ENCODE measurements around the gene CCNG2. TPM values are rescaled to one million over a fixed set of nuclear protein-coding genes. Genes with fewer than 3 reads are reported as not detected.

The CCNG2 gene
- total and polyA plus RNA-seq, 2 of the 4 experiments (the other 2 are of a cell fraction): 11.3 to 14.9 TPM

DNA sequence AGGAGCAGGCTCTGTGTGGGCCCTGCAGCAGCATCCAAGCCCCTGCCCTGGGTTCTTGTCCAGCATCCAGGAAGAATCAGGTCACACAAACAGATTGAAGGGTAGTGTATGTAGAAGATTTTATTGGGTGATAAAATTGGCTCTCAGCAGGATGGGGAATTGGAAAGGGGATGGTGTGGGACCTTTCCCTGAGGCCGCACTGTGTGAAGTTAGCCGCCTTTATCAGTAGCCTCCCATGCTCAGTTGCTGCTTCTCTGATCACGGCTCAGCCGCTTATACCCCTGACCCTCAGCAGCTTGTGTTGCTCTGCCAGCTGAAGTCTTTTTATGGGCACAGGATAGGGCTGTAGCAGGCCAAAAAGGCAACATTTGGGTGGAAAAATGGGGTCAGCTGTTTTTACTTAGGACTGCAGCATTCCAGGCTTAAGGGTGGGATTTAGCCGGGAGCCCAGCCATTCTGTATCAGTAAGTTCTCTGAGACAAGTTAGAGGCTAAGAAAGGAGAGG lies 35.2 kb upstream of the CCNG2 start:
- dilution Hi-C loops (cut with HindIII; ENCODE audit: low sequenced_read_pairs, unreplicated experiment): no loop called here
- no peaks in the 10 kb centered on the region for H3K36me3 ChIP-seq (ENCODE audit: control insufficient read depth, insufficient read depth, low read length)
- no TSS peak for BruUV-seq (replicated peaks)

More for the DNA sequence above, 35.2 kb upstream of the CCNG2 start:
- in situ Hi-C loops (cut with MboI; ENCODE audit: low sequenced_read_pairs): no loop called here
- no peaks in the 10 kb centered on the region for H3K4me1 ChIP-seq (ENCODE audit: control insufficient read depth, insufficient read depth, low read length)
- H3K9me1 ChIP-seq (ENCODE audit: insufficient read depth, low read length): no peaks in the 10 kb centered on the region
- POLR2A ChIA-PET (ENCODE audit: unreplicated experiment): no interaction called here
- H2BK15ac ChIP-seq (ENCODE audit: low read depth, low read length): no peak overlapping the region
- H3K14ac ChIP-seq (replicated peaks; ENCODE audit: low read depth, low read length): no peak overlapping the region
- peaks cover 36% of the 10 kb centered on the region for H3K27me3 ChIP-seq (ENCODE audit: control insufficient read depth, insufficient read depth, low read length)
- no peak overlapping the region for H2AFZ ChIP-seq (replicated peaks; ENCODE audit: low read length, poor library complexity)
- no peaks in the 10 kb centered on the region for H3K9me3 ChIP-seq (ENCODE audit: control insufficient read depth, insufficient read depth, low read length)
- no peak overlapping the region for H3K4me2 ChIP-seq (ENCODE audit: low read depth, low read length)
- H2BK120ac ChIP-seq (ENCODE audit: low read depth, low read length): no peak overlapping the region
- no peak overlapping the region for H4K8ac ChIP-seq (ENCODE audit: low read depth in 2 of 2, low read length in 2 of 2)
- DNase-seq (no peak), ATAC-seq (ENCODE audit: low read depth) (no peak)
- no peaks in the 10 kb centered on the region for H3K79me1 ChIP-seq (ENCODE audit: low read depth in 1 of 2, low read length in 2 of 2)
- H4K91ac ChIP-seq (ENCODE audit: insufficient read depth, low read depth, low read length): no peak overlapping the region
- no peak overlapping the region for H3K23ac ChIP-seq (ENCODE audit: low read depth, low read length)
- no peak overlapping the region for H2BK20ac ChIP-seq (ENCODE audit: low read depth, low read length)
- WGBS, 2 experiments (ENCODE audit: extremely low coverage in 2 of 2, insufficient read length in 1 of 2): 59% methylated on average over 3 of the region's 5 CpGs; no CpG with 5 or more reads in 1 of the 2 experiments
- H3K9ac ChIP-seq (ENCODE audit: low read depth, low read length): no peak overlapping the region
- no peak overlapping the region for H2BK5ac ChIP-seq (ENCODE audit: low read depth, low read length, poor library complexity, severe bottlenecking)
- intact Hi-C loops (cut with micrococcal nuclease): no loop called here
- H3K4ac ChIP-seq (ENCODE audit: low read depth, low read length): no peak overlapping the region
- TF ChIP-seq RAD21 (IDR thresholded peaks at IDR 0.05; ENCODE audit: low read length): no peak
- no peak for TF ChIP-seq BHLHE40 (IDR thresholded peaks at IDR 0.05; ENCODE audit: low read depth, low read length)
- no peak for TF ChIP-seq FOS (IDR thresholded peaks at IDR 0.05; ENCODE audit: low read depth, low read length)
- no peak for TF ChIP-seq RCOR1 (IDR thresholded peaks at IDR 0.05; ENCODE audit: insufficient replicate concordance, low read length)
- TF ChIP-seq, protein P1, sequence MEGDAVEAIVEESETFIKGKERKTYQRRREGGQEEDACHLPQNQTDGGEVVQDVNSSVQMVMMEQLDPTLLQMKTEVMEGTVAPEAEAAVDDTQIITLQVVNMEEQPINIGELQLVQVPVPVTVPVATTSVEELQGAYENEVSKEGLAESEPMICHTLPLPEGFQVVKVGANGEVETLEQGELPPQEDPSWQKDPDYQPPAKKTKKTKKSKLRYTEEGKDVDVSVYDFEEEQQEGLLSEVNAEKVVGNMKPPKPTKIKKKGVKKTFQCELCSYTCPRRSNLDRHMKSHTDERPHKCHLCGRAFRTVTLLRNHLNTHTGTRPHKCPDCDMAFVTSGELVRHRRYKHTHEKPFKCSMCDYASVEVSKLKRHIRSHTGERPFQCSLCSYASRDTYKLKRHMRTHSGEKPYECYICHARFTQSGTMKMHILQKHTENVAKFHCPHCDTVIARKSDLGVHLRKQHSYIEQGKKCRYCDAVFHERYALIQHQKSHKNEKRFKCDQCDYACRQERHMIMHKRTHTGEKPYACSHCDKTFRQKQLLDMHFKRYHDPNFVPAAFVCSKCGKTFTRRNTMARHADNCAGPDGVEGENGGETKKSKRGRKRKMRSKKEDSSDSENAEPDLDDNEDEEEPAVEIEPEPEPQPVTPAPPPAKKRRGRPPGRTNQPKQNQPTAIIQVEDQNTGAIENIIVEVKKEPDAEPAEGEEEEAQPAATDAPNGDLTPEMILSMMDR (conservative IDR thresholded peaks at IDR 0.05; ENCODE audit: low read depth, low read length): no peak
- TF ChIP-seq CHD1 (IDR thresholded peaks at IDR 0.05; ENCODE audit: low read depth, low read length): no peak
- TF ChIP-seq CEBPB (IDR thresholded peaks at IDR 0.05; ENCODE audit: low read depth, low read length): no peak
- TF ChIP-seq NFE2L2 (IDR thresholded peaks at IDR 0.05; ENCODE audit: low read depth, low read length): no peak
- TF ChIP-seq, protein P2, sequence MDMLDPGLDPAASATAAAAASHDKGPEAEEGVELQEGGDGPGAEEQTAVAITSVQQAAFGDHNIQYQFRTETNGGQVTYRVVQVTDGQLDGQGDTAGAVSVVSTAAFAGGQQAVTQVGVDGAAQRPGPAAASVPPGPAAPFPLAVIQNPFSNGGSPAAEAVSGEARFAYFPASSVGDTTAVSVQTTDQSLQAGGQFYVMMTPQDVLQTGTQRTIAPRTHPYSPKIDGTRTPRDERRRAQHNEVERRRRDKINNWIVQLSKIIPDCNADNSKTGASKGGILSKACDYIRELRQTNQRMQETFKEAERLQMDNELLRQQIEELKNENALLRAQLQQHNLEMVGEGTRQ (IDR thresholded peaks at IDR 0.05; ENCODE audit: low read depth, low read length): no peak
- no peak for TF ChIP-seq MAZ (IDR thresholded peaks at IDR 0.05; ENCODE audit: borderline replicate concordance, low read depth, low read length)
- no peak for TF ChIP-seq SMC3 (IDR thresholded peaks at IDR 0.05; ENCODE audit: low read depth, low read length)
- TF ChIP-seq MXI1 (IDR thresholded peaks at IDR 0.05; ENCODE audit: borderline replicate concordance, low read depth, low read length): no peak
- TF ChIP-seq MAFK (IDR thresholded peaks at IDR 0.05; ENCODE audit: low read depth, low read length): no peak
- TF ChIP-seq, protein P3, sequence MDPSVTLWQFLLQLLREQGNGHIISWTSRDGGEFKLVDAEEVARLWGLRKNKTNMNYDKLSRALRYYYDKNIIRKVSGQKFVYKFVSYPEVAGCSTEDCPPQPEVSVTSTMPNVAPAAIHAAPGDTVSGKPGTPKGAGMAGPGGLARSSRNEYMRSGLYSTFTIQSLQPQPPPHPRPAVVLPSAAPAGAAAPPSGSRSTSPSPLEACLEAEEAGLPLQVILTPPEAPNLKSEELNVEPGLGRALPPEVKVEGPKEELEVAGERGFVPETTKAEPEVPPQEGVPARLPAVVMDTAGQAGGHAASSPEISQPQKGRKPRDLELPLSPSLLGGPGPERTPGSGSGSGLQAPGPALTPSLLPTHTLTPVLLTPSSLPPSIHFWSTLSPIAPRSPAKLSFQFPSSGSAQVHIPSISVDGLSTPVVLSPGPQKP (IDR thresholded peaks at IDR 0.05; ENCODE audit: borderline replicate concordance, low read depth, low read length): no peak
- TF ChIP-seq RFX5 (IDR thresholded peaks at IDR 0.05; ENCODE audit: low read depth, low read length): no peak
- TF ChIP-seq POLR2A (IDR thresholded peaks at IDR 0.05; ENCODE audit: low read depth, low read length): no peak
- no peak overlapping the region for H3K56ac ChIP-seq (ENCODE audit: extremely low read depth, insufficient read depth, low read length)
- no peak overlapping the region for H4K5ac ChIP-seq (ENCODE audit: low read depth, low read length)
- H2AK9ac ChIP-seq (replicated peaks; ENCODE audit: low read depth, low read length, poor library complexity): no peak overlapping the region
- H4K20me1 ChIP-seq (ENCODE audit: insufficient read depth, low read length): no peaks in the 10 kb centered on the region
- H3K18ac ChIP-seq (ENCODE audit: low read depth, low read length): no peak overlapping the region
- no peak overlapping the region for H2AK5ac ChIP-seq (ENCODE audit: low read depth, low read length)
- CTCF ChIA-PET: no interaction called here
- no peak overlapping the region for H3K4me3 ChIP-seq (ENCODE audit: insufficient read depth, low read depth, low read length)
- H3K27ac ChIP-seq (ENCODE audit: insufficient read depth, low read length): no peak overlapping the region

All from IMR-90 (cell line).